Mucosa of descending colon (tissue), 3 donors: ENCODE measurements around the gene SIVA1. TPM values are rescaled to one million over a fixed set of nuclear protein-coding genes. Genes with fewer than 3 reads are reported as not detected.

ENCODE experiments used
- ATAC-seq: fragments of 200-7000 bp; cut with Tn5 transposase; one replicate; pipeline ENCODE4 v1.9.1; 2020; ENCODE audit warnings: mild to moderate bottlenecking, moderate library complexity
- DNase-seq, 3 donors: peaks; one replicate each; pipeline ENCODE4 v3.0.0-alpha.2; 2020
- H3K36me3 ChIP-seq: fragments of 200-600 bp; one replicate; pipeline ENCODE4 v1.8.0; 2021; ENCODE audit warnings: low read depth, mild to moderate bottlenecking
- H3K4me1 ChIP-seq: fragments of 200-600 bp; one replicate; pipeline ENCODE4 v1.8.0; 2021; ENCODE audit warnings: low read depth, mild to moderate bottlenecking
- H3K4me3 ChIP-seq: fragments of 200-600 bp; one replicate; pipeline ENCODE4 v1.8.0; 2021; ENCODE audit warnings: mild to moderate bottlenecking
- H3K9me3 ChIP-seq: fragments of 200-600 bp; one replicate; pipeline ENCODE4 v1.8.0; 2021; ENCODE audit warnings: mild to moderate bottlenecking
- intact Hi-C, 2 donors: fragments of 100-400 bp; cut with DNase I in 1 of 2; cut with micrococcal nuclease in 1 of 2; formaldehyde crosslinking; loops; one replicate each; pipeline versions ENCODE4 v1.11.0 to v1.11.1; 2022; cut with DNase I, micrococcal nuclease
- total RNA-seq, 3 donors: library from RNA; stranded (reverse); fragmentation: NEBNext Ultra II Directional in 2 of 3; extraction: Animal tissue kit (Norgen Biotek cat#: 25700) in 2 of 3; gene quantifications; one replicate each; pipeline versions ENCODE4 v1.2.1 to v1.2.4, GENCODE V29; 2021 to 2023
- TF ChIP-seq, protein P1 (sequence below): fragments of 200-600 bp; IDR thresholded peaks from one replicate; pipeline ENCODE4 v1.8.0; 2022; ENCODE audit warnings: antibody characterized with exemption, mild to moderate bottlenecking
- donor health status: DM: no; HTN: no; CAD: no; lungs with moderate emphysema.
- donor health status: DM: no; HTN: no; CAD: no.
- donor health status: DM: no; HTN: yes; CAD: no.

The SIVA1 gene
- total RNA-seq, 3 donors from 2014 or later, result 38.7 to 82.4 (median 60.4) TPM

DNA sequence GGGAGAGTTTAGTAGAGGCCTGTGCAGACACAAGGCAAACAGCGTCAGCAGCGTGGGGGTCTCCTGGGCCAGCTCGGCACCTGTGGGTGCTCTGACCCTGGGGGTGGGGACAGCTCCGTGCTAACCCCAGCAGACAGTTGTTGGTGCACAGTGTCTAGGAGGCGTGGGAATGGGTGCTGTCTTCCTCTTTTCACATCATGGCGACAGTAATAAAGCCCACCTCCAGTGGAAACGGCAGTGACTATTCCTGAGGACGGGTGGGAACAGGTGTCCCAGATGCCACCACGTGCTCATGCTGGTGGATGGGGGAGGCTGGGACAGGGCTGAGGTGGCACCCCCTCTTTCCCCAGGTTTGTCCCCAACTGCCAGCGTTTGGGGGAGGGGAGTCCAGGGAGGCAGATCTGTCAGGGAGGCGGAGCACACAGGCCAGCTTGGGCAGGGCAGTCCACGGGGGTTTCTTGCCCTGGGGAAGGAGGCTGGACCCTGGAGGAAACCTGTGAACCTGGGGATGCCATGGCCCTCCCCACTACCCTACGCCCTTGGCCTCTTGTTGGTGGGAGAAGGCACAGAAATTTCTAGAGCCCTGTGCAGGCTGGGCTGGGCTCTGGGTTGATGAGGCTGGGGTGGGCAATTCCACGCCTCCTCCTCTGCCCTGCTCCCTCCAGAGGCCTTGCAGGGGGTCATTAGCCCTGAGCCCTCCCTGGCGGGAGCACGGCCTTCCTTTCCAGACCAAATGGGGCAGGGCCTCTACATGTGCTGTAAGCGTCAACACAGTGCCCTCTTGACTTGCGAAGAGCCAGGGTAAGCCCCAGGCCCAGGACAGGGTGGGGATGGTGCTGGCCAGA lies 51.8 kb downstream of the SIVA1 start:
- Histone ChIP-seq H3K4me3 (no peak overlapping the region), H3K36me3 (no peaks in the 10 kb centered on the region), H3K9me3 (no peaks in the 10 kb centered on the region), H3K4me1 (peaks cover 21% of the 10 kb centered on the region)
- TF ChIP-seq, protein P1, sequence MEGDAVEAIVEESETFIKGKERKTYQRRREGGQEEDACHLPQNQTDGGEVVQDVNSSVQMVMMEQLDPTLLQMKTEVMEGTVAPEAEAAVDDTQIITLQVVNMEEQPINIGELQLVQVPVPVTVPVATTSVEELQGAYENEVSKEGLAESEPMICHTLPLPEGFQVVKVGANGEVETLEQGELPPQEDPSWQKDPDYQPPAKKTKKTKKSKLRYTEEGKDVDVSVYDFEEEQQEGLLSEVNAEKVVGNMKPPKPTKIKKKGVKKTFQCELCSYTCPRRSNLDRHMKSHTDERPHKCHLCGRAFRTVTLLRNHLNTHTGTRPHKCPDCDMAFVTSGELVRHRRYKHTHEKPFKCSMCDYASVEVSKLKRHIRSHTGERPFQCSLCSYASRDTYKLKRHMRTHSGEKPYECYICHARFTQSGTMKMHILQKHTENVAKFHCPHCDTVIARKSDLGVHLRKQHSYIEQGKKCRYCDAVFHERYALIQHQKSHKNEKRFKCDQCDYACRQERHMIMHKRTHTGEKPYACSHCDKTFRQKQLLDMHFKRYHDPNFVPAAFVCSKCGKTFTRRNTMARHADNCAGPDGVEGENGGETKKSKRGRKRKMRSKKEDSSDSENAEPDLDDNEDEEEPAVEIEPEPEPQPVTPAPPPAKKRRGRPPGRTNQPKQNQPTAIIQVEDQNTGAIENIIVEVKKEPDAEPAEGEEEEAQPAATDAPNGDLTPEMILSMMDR, result no peak
- no peak for DNase-seq
- intact Hi-C loops, result no loop called here
- ATAC-seq, result no peak

DNA sequence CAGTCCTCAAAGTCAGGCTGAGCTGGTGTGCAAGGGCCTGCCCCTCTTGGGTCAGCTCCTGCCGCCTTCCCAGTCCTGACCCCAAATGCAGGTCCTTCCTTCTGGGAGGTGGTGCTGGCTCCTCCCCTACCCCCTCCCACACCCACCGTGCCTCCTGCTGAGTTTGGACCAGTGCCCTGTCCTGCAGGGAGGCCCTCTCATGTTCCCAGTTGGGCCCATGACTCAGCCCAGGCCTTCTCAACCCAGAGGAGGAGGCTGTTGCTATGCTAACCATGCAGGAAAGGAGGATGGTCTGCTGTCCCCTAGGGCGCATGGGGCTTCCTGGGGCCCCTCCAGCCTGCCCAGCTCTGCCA lies 52.4 kb downstream of the SIVA1 start:
- peaks cover 21% of the 10 kb centered on the region for H3K4me1 ChIP-seq
- TF ChIP-seq, protein P1, result no peak

DNA sequence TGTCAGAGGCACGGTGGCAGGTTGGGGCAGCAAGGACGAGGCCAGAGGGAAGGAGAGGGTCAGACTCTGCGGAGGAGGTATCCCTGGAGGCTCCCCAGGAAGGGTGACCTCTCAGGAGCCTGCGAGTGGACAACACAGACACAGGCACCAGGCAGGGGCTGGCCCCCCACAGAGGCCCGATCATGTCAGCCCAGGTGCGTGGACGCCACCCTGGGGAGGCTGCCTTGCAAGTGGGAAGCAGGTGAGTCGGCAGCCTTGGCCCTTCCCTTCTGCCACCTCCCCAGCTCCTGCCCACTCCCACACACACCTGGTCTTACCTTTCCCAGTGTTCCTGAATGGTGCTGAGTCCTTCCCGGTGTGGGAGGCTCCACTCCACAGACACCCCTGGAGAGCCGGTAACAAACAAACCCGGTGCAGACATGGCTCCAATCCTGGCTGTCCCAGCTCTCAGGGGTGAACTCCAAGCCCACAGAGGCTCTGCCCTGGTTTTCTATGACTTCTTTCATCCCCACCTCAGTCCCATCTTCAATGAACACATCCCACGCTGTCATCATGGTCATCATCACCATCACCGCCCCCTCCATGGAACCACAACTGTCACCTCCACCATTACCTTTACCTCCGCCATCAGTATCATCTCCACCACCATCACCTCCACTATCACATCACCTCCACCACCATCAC lies 53.1 kb downstream of the SIVA1 start:
- ATAC-seq, result no peak
- TF ChIP-seq, protein P1, result no peak
- H3K9me3 ChIP-seq, result no peaks in the 10 kb centered on the region
- H3K4me1 ChIP-seq, result peaks cover 21% of the 10 kb centered on the region
- intact Hi-C loops, result no loop called here
- no peak overlapping the region for H3K4me3 ChIP-seq
- DNase-seq, result no peak
- H3K36me3 ChIP-seq, result no peaks in the 10 kb centered on the region

More for the DNA sequence above, 52.4 kb downstream of the SIVA1 start:
- Histone ChIP-seq H3K36me3 (no peaks in the 10 kb centered on the region), H3K4me3 (no peak overlapping the region), H3K9me3 (no peaks in the 10 kb centered on the region)
- intact Hi-C loops, result no loop called here
- no peak for ATAC-seq
- peak in 1 of 3 donors; percentile 58 for DNase-seq

DNA sequence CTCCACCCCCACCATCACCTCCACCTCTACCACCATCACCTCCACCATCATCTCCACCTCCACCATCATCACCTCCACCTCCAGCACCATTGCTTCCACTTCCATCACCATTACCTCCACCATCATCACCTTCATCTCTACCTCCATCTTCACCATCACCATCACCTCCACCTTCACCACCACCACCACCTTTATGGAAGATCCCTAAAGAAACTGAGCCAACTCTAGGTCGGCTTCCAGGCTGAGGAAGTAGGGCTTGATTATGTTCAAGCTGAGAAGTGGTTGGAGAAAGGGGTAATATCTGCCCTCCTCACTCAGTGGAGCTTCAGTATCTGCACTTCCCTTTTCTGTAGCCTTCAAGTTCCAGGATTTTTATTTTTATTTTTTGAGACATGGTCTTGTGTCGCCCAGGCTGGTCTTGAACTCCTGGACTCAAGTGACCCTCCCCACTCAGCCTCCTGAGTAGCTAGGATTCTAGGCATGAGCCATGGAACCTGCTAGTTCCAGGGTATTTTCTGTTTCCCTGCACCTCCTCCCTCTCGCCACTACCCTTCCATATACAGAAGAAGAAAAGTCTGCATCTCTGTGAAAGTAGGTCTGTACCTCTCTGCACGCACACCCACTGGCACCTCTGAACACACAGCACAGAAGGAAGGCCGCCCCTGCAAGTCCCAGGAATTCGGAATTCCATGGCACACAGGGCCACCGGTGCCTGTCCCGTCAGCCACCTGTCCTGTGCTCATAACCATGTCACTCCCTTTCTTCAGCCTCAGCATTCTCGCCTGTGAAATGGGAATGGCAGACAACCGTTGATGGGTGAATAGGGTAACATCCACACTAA lies 53.9 kb downstream of the SIVA1 start:
- Histone ChIP-seq H3K4me3 (no peak overlapping the region), H3K9me3 (no peaks in the 10 kb centered on the region), H3K4me1 (peaks cover 13% of the 10 kb centered on the region), H3K36me3 (no peaks in the 10 kb centered on the region)
- TF ChIP-seq, protein P1, result no peak
- intact Hi-C loops, result no loop called here
- ATAC-seq (no peak), DNase-seq (no peak)

DNA sequence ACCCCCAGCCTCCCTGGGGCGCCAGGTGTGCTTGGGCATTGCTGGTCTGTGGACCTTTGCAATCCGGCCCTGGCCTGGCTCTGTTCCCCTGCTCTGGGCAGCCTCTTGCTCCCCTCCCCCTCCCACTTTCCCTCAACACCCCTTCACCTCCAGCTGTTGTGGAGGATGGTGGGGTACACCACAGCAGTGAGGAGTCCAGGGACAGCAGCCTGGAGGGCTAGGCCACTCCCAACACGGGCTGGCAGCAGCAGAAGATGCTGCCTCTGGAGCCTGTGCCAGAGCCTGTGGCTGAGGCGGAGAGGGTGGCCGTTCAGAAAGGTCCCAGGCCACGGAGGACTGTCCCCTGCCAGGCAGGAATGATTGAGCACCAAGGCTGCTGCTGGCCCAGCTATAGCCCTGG lies 55.5 kb downstream of the SIVA1 start:
- no peaks in the 10 kb centered on the region for H3K36me3 ChIP-seq
- intact Hi-C loops, result no loop called here
- DNase-seq, result no peak
- H3K9me3 ChIP-seq, result no peaks in the 10 kb centered on the region
- H3K4me3 ChIP-seq, result no peak overlapping the region
- no peak for ATAC-seq
- H3K4me1 ChIP-seq, result peaks cover 3% of the 10 kb centered on the region
- TF ChIP-seq, protein P1, result no peak

Other genes with a start within 250 kb of the SIVA1 start
- gene C14orf180, start 173.4 kb upstream of the SIVA1 start, total RNA-seq, result under 1 TPM; 0.19 to 0.61 (median 0.54) TPM
- gene TMEM179, start 148.4 kb upstream of the SIVA1 start, total RNA-seq, result 1 to 10 TPM in 1 of 3 donors, under 1 TPM in 2; 0.64 to 8.4 (median 0.82) TPM
- gene INF2, start 63.5 kb upstream of the SIVA1 start, total RNA-seq, result 100 to 1,000 TPM; 132 to 216 (median 176) TPM
- gene ADSS1, start 28.9 kb upstream of the SIVA1 start, total RNA-seq, result 1 to 10 TPM; 2.0 to 6.0 (median 4.2) TPM
- 100 to 1,000 TPM; 122 to 176 (median 128) TPM for gene AKT1, start 42.6 kb downstream of the SIVA1 start, total RNA-seq
- gene ZBTB42, start 48.0 kb downstream of the SIVA1 start, total RNA-seq, result 10 to 100 TPM in 1 of 3 donors, 1 to 10 TPM in 2; 6.5 to 10.6 (median 7.8) TPM
- gene CEP170B, start 112.1 kb downstream of the SIVA1 start, total RNA-seq, result 10 to 100 TPM; 66.8 to 89.9 (median 69.9) TPM
- gene PLD4, start 171.7 kb downstream of the SIVA1 start, total RNA-seq, result 1 to 10 TPM in 1 of 3 donors, under 1 TPM in 2; 0.38 to 2.2 (median 0.39) TPM
- gene AHNAK2, start 225.2 kb downstream of the SIVA1 start, total RNA-seq, result 100 to 1,000 TPM in 1 of 3 donors, 10 to 100 TPM in 1, 1 to 10 TPM in 1; 4.6 to 145 (median 20.3) TPM
- gene CLBA1, start 232.6 kb downstream of the SIVA1 start, total RNA-seq, result 1 to 10 TPM; 6.0 to 8.4 (median 6.9) TPM